ENCODE results near the gene ZNF664. TPM values are rescaled to one million over a fixed set of nuclear protein-coding genes. Genes with fewer than 3 reads are reported as not detected.

The ZNF664 gene
- total and polyA plus RNA-seq, 2 of the 8 experiments (the other 6 are each of a cell fraction or from before 2014, with no cell fraction given) = 22.8 to 51.4 TPM

GRCh38 chr12:124000111-124000510, 27.1 kb downstream of the ZNF664 start (continued):
- TF ChIP-seq RNF2 (IDR thresholded peaks at IDR 0.05; ENCODE audit: borderline replicate concordance, low read depth, low read length, missing control alignments, poor library complexity, severe bottlenecking) (no peak), POLR2A (IDR thresholded peaks at IDR 0.05; ENCODE audit: control extremely low read depth in 1 of 2, low read depth in 2 of 2, low read length in 2 of 2) (no peak), SUZ12 (IDR thresholded peaks at IDR 0.05; ENCODE audit: low read length) (no peak)
